ENCODE results near the gene INPP5D.

INPP5D gene

GRCh38 chr2:233075966-233076339 is 15.8 kb downstream of the INPP5D start:
- no peak for DNase-seq (ENCODE audit: low read depth)

DNA sequence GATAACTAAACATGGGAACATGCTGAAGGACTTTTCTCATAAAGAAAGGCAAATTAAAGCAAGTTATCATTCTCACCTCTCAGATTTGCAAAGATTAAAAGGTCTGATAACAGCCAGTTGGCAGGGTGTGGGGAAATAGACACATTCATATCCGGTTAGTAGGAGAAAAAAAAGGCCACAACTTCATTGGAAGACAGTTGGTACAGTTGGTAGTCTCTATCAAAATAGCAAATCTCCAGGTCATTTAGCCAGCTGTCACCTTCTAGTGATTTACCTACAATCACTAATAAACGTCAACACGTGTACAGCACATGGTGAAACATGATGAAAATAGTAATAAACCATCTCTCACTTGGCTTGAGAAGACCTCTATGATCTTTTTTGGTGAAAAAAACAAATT is 16.6 kb downstream of the INPP5D start:
- no peak for DNase-seq (ENCODE audit: low read depth)

- DNase-seq (ENCODE audit: low read depth): no peak
Measured at GRCh38 chr2:233079473-233079877, 19.3 kb downstream of the INPP5D start.

GRCh38 chr2:233079953-233080835 is 20.1 kb downstream of the INPP5D start:
- no peak for DNase-seq (ENCODE audit: low read depth)

DNA sequence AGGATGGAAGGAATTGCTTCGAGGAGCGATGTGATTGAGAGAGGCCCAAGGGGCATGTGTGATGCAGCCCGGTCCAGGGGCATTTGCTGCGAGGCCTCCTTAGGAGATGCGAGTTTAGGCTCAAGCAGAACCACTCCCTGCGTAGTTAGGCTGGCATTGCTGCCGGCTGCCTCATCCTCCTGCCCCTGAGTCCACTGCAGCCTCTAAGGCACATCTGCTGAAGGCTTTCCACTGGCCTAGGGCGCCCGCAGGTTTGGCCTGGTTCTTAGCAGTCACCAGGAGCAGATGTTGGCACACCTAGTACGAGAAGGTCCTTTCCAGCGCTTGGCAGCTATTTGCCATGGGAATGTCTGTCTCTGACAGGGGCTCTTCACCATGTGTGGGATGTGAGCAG is 20.7 kb downstream of the INPP5D start:
- DNase-seq (ENCODE audit: low read depth): no peak

GRCh38 chr2:233081232-233081730 is 21.1 kb downstream of the INPP5D start:
- no peak for DNase-seq (ENCODE audit: low read depth)

- no peak for DNase-seq (ENCODE audit: low read depth)
Measured at GRCh38 chr2:233081731-233082221, 21.6 kb downstream of the INPP5D start.

GRCh38 chr2:233082222-233082930 is 22.2 kb downstream of the INPP5D start:
- DNase-seq (ENCODE audit: low read depth): no peak

DNA sequence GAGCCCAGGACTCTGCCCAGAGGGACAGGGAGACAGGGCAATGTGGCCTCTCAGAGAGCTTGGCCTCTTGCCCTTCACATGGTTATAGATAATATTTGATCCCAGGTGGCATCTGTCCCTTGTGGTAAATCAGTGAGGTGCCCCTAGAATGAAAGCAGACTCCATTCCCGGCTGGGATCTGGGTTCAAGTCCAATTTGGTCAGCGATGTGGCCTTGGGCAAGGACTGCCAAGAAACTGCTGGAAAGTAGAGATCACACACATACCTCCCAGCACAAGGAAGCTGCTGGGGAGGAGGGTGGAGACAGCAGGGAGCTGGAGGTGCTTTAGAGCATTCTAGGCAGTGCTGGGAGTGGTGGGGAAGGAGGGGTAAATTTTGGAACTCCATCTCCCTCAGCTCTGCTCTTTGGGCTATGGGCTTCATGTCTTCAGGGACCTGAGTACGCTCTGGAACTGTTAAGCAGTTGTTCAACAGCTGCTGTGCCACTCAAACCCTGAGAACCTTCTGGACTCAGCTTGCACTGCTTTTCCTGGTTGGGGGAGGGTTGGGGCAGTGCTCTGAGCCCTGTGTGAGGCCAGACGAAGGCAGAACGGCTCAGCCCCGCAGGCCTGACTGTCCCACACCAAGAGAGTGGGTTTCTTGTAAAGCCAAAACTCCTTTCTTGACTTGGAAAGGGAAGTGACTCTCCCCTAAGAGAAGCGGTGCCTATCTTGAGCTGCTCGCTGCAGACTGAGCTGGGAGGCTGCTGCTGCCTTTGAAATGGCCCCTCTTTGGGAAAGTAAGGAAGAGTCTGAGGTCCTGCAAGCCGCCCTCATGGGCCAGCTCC is 23.0 kb downstream of the INPP5D start:
- no peak for DNase-seq (ENCODE audit: low read depth)

- no peak for DNase-seq (ENCODE audit: low read depth)
Measured at GRCh38 chr2:233083782-233084181, 23.6 kb downstream of the INPP5D start.

DNA sequence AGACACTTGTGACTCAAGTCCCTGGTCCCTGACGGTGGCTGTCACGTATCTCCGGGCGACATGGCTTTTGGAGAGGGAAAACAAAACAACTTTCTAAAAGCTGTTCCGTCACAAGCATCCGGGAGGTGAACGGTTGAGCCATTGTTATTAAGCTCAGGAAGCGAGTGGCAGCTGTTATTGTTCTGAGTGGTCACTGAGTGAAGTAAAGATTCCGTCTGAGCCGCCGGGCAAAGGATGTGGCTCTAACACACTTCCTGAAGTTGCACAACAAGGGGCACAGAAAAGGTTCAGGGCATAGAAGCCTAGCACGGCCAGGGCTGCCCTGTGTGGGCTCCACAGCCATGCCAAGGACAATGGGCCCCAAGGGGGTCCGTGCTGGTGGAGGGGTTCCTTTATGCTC is 24.3 kb downstream of the INPP5D start:
- DNase-seq (ENCODE audit: low read depth): no peak

- no peak for DNase-seq (ENCODE audit: low read depth)
Measured at GRCh38 chr2:233085037-233085838, 25.1 kb downstream of the INPP5D start.

DNA sequence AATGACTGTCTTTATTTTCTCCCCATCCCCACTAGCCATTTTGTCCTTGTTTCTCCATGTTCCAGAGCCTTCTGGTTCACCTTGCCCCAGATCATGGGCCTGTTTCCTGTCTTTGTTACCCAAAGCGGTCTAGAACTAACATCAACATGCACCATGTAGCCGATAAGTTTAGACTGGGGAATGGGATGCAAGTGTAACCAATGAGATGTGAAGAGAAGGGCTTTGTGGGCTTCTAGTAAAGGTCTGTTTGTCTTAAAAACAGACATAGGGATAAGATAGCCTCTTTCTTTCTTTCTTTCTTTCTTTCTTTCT is 25.7 kb downstream of the INPP5D start:
- no peak for DNase-seq (ENCODE audit: low read depth)

GRCh38 chr2:233087713-233088112 is 27.6 kb downstream of the INPP5D start:
- no peak for DNase-seq (ENCODE audit: low read depth)

- DNase-seq (ENCODE audit: low read depth): no peak
Measured at GRCh38 chr2:233088972-233089345, 28.8 kb downstream of the INPP5D start.

DNA sequence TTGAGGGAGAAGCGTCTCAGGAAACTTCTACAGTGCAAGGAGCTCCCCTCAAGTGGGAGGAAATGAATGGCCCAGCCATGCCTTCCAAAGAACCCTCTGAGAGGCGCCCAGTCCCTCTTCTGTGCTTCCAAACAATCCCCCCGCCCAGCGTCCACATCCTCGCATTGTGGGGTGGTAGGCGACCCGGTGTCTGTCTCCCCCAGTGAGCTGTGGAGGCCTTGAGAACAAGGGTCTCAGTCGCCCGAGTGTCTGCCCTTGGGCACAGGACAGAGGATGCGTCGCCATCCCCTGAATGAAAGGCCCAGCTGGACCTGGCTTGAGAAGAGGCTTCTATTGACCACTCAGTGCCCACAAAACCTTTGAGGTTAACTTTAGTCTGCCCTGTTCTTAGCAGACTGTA is 29.7 kb downstream of the INPP5D start:
- no peak for DNase-seq (ENCODE audit: low read depth)

GRCh38 chr2:233090879-233091278 is 30.7 kb downstream of the INPP5D start:
- no peak for DNase-seq (ENCODE audit: low read depth)

DNA sequence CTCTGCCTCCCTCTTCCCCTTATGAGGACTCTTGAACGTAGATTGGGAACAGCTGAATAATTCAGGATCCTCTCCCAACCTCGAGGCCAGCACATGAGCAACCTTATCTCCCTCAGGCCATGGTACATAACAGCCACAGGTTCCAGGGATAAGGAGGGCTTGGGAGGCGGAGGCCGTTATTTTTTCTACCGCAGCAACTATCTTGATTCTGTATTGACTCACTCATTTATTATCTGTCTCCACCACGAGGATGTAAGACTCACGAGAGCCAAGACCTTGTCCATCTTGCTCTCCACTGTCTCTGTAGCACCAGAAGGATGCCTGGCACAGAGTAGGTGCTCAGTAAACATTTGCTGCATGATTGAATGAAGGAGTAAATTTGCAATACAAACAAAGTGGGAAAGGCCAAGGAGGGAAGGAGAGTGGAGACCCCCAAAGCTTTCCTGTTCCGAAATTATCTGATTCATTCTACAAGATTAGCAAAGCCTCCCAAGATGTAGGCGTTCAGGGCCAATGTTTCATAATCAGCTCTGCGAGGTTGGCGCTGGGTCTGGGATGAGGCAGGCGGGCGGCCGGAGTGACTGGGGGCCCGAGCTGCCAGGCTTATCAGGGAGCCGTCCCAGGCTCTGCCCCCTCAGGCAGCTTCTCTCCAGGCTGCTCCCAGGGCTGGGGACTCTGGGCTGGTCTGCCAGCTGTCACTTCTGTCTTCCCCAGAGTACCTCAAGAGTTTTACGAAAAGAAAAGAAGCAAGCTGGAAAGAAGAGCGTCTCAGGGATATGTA is 31.6 kb downstream of the INPP5D start:
- DNase-seq (ENCODE audit: low read depth): no peak

GRCh38 chr2:233092432-233093165 is 32.5 kb downstream of the INPP5D start:
- no peak for DNase-seq (ENCODE audit: low read depth)

DNA sequence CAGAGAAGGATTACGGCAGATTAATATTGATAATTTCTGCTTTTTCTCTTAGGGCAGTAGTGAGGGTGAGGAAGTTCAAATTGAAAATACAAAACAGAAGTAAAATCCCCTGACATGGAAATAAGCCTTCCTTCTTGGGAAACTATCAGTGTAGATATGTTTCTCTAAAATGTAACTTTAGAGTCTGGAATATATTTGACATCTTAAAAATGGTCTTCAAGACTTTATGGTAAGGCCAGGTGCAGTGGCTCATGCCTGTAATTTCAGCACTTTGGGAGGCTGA is 33.0 kb downstream of the INPP5D start:
- DNase-seq (ENCODE audit: low read depth): no peak
